GM21576 (cell line): ENCODE measurements around the gene PSMG3.
"Not testable (repeated sequence)": the region's sequence is repeated elsewhere in the genome, so short reads cannot be mapped to it uniquely, and the experiment has no call there.

ENCODE experiments used
- ATAC-seq: cut with Tn5 transposase; IDR thresholded peaks from one replicate; pipeline ENCODE4 v1.9.1; 2021; ENCODE audit warnings: mild to moderate bottlenecking, moderate library complexity; ENCODE audit not compliant: unreplicated experiment

Gene PSMG3

GRCh38 chr7:1536455-1536742 lies 33.4 kb downstream of the PSMG3 start:
- no peak for ATAC-seq

- ATAC-seq, result no peak
Measured at GRCh38 chr7:1535701-1536454, 34.0 kb downstream of the PSMG3 start.

DNA sequence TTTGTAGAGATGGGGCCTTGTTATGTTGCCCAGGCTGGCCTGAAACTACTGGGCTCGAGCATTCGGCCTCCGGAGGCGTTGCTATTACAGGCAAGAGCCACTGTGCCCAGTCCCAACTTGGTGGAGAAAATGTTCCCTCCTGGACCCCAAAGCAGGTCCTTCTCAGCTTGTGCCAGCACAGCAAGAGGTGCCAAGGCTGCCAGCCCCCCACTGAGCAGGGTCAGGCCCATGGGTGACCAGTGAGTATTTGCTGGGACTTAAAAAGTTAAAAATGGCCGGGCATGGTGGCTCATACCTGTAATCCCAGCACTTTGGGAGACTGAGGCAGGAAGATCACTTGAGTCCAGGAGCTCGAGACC lies 34.8 kb downstream of the PSMG3 start:
- ATAC-seq, result no peak

DNA sequence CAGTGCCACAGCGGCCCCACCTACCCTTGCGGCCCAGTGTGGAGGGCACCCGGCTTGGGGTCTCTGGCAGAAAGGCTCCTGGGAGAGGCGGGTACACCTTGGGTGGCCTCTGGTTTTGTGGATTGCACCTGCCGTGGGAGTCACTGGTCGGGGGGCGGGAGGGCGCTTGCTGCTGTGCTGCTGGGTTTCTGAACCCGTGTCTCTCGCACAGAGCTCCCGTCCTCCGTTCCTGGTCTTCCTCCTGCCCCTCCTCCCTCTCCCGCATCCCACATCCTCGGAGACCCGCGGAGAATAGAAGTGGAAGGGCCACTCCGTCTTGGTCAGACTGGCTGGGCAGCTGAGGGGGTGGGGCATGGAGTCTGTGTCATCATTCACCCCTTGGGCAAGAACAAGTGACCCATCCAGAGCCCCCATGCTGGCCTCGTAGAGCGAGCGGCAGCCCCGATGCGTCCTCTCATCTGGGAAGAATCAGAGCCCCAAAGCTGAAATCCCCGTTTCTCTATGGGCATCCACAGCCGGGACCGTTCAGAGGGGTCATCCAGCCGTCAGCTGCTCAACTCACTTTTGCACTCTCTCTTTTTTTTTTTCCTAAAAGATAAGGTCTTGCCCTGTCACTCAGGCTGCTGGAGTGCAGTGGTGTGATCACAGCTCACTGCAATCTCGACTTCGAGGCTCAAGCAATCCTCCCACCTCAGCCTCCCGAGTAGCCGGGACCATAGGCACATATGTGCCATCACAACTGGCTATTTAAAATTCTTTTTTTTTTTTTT lies 35.3 kb downstream of the PSMG3 start:
- ATAC-seq, result no peak

DNA sequence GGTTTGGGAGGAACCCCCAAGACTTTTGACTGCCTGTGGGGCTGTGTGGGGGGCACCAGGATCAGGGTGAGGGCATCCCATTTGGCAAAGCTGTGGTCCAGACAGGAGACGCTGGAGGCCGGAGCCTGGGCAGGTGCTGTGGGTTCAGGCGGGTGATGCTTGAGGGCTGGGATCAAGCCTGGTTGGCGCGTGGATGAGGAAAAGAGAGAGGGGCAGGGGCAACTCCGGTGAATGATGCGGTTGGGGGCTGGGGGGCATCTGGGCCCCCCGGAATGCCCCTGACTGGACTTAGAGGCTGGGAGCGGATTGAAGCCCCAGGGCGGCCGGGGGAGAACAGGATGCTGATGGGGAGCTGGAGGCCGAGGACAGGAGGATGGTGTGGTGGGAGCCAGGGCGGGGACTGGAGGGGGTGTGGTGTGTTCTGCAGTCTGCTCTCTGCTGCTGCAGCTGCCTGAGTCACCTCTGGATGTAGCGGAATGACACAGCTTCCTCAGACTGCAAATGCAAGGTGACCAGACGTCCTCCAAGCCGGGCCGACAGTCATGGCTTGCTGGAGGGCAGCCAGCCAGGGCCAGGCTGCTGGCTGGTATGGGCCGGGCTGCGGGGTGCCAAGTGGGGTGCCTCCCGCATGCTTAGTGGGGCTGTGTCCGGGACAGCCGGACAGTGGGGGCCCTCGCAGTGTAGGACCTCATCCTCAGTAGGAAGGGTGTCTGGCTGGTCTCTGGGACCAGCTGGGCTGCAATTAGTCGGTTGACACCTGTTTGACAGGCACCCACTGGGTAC lies 36.1 kb downstream of the PSMG3 start:
- ATAC-seq, result no peak

- ATAC-seq, result no peak
Measured at GRCh38 chr7:1533255-1533546, 36.6 kb downstream of the PSMG3 start.

GRCh38 chr7:1532456-1533254 lies 37.2 kb downstream of the PSMG3 start:
- no peak for ATAC-seq

DNA sequence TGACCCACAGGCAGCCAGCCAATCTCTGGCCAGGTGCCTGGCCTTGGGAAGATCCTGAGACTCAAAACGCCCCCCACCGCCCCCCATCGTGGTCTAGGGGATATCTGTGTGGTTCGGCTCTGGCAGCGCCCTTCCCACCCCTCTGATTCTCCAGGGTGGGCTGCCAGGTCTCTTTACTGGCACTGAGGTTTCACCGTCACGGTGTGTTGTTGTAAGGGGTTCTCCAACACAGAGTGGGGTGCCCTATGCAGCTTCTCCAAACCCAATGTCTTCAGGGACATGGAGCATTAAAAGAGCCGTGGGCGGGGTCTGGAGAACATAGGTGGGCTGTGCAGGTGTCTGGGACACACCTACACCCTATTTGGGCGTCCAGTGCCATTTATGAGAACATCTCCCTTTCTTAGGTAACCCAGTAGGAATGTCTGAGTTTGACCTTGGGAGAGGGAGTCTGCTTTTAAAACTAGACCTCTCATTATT lies 37.8 kb downstream of the PSMG3 start:
- no peak for ATAC-seq

- ATAC-seq, result no peak
Measured at GRCh38 chr7:1531263-1531978, 38.4 kb downstream of the PSMG3 start.

- peak; percentile 17 for ATAC-seq
Measured at GRCh38 chr7:1530946-1531262, 38.9 kb downstream of the PSMG3 start.

- no peak for ATAC-seq
Measured at GRCh38 chr7:1529383-1530116, 40.3 kb downstream of the PSMG3 start.

- no peak for ATAC-seq
Measured at GRCh38 chr7:1526271-1526754, 43.5 kb downstream of the PSMG3 start.

DNA sequence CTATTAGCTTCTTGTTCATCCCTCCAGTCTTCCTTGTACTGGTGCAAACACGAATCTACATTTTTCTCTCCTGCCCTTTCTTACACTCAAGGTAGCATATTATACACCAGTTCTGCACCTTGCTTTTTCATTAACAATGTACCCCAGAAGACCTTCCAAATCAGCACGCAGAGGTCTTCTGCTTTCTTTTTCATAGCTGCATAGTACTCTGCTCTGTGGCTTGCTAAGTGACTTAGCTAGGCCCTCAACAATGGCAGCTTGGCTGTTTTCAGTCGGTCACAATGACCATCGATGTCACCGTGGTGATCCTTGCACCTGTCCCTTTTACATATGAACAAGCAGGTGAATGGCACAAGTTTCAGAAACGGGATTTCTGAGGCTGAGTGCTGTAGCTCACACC lies 44.4 kb downstream of the PSMG3 start:
- no peak for ATAC-seq

DNA sequence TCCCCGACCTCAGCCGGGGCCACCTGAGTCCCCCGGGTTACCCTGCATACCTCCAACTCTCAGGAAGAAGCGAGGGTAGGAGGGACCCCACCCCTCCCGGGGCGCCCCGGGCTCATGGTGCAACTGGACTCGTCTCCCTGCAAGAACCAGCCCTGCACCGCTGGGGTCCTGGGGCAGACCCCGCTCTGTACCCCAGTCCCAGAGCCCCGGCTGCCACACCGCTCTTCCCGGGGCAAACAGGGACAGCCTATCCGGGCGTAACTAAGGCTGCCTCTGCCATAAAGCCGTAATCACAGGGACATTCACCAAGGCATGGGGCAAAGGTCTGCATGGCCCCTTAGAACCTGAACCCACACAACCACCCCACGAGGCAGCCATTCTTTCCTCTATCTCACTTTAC lies 46.0 kb downstream of the PSMG3 start:
- no peak for ATAC-seq

- no peak for ATAC-seq
Measured at GRCh38 chr7:1523208-1523607, 46.6 kb downstream of the PSMG3 start.

DNA sequence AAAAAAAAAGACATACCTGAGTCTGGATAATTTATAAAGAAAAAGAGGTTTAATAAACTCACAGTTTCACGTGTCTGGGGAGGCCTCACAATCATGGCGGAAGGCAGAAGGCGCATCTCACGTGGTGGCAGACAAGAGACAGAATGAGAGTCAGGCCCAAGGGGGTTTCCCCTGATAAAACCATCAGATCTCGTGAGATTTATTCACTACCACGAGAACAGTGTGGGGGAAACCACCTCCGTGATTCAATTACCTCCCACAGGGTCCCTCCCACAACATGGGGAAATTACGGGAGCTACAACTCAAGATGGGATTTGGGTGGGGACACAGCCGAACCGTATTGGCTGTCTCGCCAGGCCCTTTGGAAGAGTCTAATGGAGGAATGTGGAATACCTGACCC lies 48.4 kb downstream of the PSMG3 start:
- no peak for ATAC-seq

- ATAC-seq, result no peak
Measured at GRCh38 chr7:1520539-1521234, 49.1 kb downstream of the PSMG3 start.

DNA sequence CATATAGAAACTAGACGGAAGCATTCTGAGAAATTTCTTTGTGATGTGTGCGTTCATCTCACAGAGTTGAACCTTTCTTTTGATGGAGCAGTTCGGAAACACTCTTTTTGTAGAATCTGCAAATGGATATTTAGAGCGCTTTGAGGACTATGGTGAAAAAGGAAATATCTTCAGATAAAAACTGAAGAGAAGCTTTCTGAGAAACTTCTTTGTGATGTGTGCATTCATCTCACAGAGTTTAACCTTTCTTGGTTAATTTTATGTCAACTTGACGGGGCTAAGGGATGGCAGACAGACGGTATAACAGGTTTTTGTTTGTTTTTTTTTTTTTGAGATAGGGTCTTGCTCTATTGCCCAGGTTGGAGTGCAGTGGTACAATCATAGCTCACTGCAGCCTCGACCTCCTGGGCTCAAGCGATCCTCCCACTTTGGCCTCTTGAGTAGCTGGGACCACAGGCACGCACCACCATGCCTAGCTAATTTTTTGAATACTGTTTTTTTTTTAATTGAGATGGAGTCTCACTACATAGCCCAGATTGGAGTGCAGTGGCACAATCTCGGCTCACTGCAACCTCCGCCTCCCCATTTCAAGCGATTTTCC lies 50.4 kb downstream of the PSMG3 start:
- ATAC-seq, result not testable (repeated sequence)
